Measurements from ENCODE around the gene TCOF1.

TCOF1 gene

GRCh38 chr5:150353032-150353675 is 4.3 kb upstream of the TCOF1 start:
- DNase-seq: no peak

- DNase-seq: no peak
Measured at GRCh38 chr5:150355791-150356190, 1.7 kb upstream of the TCOF1 start.

- no peak for DNase-seq
Measured at GRCh38 chr5:150356575-150357294, 762 bp upstream of the TCOF1 start.

DNA sequence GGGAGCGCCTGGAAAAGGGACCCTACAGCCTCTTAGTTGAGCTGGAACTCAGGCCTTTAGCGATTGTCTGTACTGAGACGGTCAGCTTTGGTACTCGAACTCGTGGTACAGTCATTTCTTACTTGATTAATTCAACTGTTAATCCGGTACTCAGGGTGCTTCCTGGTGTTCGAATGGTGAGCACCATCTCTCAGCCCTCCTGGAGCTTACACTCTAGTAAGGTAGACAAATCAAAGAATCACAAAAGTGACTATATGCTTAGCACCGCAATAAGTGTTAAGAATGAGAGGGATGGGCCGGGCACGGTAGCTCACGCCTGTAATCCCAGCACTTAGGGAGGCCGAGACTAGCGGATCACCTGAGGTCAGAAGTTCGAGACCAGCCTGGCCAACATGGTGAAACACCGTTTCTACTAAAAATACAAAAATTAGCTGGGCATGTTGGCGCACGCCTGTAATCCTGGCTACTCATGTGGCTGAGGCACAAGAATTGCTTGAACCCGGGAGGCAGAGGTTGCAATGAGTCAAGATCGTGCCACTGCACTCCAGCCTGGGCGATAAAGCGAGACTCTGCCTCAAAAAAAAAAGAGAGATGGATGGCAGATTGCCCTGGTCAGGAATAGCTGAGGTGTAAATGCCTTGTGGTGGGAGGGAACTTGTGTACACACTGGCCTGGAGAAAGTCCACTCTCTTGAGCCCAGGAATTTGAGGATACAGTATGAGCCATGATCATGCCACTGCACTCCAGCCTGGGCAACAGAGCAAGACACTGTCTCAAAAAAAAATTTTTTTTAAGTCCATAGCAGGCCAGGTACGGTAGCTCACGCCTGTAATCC is 981 bp downstream of the TCOF1 start:
- no peak for DNase-seq

DNA sequence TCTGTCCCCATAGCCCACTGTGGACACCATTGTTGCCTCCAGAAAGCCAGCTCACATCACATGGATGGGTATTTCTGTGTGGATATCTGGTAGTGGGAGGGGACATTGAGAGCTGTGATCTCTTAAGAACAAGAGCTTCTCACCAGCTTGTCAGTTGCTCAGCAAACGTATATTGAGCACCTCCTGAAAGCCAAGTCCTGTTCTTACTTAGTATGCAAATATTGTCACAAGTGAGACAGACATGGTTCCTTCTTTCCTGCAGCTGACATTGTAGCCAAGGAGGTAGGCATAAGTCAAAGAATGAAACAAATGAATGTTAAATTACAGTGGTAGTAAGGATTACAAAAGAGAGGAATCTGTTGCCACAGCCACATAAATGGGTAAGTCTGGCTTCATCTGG is 3.8 kb downstream of the TCOF1 start:
- no peak for DNase-seq

GRCh38 chr5:150363185-150363584 is 5.7 kb downstream of the TCOF1 start:
- DNase-seq: no peak

- no peak for DNase-seq
Measured at GRCh38 chr5:150364004-150364403, 6.5 kb downstream of the TCOF1 start.

DNA sequence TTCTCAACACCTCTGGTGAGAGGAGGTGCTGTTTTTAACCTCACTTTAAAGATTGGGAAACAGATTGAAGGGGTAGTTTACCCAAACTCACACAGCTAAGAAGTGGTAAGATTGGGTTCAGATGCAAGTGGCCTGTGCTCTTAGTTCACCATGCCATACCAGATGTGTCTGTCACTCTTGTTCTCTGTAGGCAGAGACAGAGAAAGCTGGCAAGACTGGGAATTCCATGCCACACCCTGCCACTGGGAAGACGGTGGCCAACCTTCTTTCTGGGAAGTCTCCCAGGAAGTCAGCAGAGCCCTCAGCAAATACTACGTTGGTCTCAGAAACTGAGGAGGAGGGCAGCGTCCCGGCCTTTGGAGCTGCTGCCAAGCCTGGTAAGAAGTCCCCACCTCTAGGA is 11.0 kb downstream of the TCOF1 start:
- DNase-seq: no peak

GRCh38 chr5:150372639-150373038 is 15.1 kb downstream of the TCOF1 start:
- DNase-seq: no peak

GRCh38 chr5:150374651-150375050 is 17.2 kb downstream of the TCOF1 start:
- DNase-seq: no peak

DNA sequence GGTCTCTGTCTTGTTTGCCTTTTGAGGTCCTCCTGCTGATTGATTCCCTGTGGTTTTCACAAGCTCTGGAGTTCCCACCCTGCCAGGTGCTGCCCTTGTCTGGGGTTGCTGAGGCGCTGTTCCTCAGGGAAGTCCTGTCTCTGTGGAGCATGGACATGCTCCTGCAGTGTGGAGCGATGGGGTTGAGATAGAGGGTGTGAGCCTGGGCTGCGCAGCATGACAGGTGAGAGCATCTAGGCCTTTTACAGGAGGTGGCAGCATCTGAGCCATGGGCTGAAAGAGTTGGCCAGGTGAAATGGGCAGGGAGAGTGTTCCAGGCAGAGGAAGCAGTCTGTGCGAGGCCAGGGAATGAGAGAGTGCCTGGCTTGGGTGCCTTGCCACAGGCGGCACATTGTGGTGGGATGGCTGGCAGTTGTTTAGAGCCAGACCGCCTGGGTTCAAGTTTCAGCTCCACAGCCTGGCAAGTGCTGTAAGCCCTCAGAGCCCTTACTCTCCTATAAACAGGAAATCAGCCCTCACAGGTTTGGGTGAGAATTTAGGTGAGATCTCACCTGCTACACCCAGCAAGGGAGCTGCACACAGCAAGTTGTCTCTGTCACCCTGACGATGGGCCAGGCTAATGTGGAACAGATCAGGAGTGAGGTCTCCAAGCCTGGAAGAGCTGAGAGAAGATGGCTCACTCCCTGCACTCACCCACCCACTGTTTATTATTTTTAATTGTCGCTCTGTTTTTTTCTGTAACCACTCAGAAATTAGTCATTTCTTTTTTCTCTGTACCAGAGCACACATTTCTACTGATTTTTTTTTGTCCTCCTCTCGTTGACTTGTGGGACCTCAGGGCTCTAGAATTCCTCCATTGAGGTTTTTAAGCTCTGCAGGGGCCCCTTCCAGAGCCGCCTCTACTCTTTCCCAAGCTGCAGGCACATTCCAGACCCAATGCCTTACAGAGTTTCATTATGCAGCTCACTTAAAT is 19.6 kb downstream of the TCOF1 start:
- no peak for DNase-seq

- DNase-seq: no peak
Measured at GRCh38 chr5:150377964-150378694, 20.6 kb downstream of the TCOF1 start.

GRCh38 chr5:150384701-150385100 is 27.2 kb downstream of the TCOF1 start:
- no peak for DNase-seq

GRCh38 chr5:150386024-150386855 is 28.7 kb downstream of the TCOF1 start:
- DNase-seq: no peak

GRCh38 chr5:150389531-150390266 is 32.2 kb downstream of the TCOF1 start:
- no peak for DNase-seq

GRCh38 chr5:150391064-150391834 is 33.8 kb downstream of the TCOF1 start:
- DNase-seq: no peak

GRCh38 chr5:150391986-150392385 is 34.5 kb downstream of the TCOF1 start:
- DNase-seq: no peak

DNA sequence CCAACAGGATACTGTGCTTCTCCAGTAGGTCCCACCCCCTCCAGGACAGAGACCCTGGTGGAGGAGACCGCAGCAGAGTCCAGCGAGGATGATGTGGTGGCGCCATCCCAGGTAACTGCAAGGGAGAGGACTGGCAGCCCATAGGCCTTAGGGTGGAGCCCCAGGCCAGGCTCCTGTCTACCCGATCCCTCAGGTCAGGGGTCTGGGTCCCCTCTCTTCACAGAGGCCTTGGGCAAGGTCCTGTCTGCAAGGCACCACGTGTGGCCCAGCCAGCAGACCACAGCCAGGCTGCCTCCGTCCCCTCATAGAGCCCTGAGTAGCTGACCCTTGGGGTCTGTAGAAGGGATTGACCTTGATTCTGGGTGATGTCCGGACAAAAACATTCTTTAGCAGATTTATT is 35.2 kb downstream of the TCOF1 start:
- no peak for DNase-seq

DNA sequence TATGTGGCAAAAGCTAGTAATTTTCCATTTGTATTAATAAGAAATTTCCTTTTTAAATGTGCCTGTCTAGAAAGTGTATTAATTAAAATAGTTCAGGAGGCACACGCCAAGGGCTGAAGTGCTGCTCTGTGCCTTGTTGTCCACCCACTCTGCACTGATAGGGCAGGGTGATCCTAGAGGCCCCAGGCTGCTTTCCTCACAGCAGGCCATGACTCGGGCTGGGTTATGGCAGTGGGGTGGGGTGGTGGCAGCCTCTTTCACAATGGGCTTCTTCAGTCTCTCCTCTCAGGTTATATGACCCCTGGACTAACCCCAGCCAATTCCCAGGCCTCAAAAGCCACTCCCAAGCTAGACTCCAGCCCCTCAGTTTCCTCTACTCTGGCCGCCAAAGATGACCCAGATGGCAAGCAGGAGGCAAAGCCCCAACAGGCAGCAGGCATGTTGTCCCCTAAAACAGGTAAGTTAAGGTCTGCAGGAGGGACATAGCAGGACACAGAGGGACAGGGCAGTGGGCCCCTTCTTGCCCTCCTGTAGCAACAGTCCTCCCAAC is 35.7 kb downstream of the TCOF1 start:
- DNase-seq: no peak

All from NCI-H2029 (cell line).